GM13976 (cell line): ENCODE results near the gene PRM1.

Experiments
- DNase-seq: peaks from one replicate; pipeline ENCODE4 v3.0.0; 2012; ENCODE audit warnings: low spot score
- CTCF ChIP-seq: IDR thresholded peaks from 2 replicates; pipeline ENCODE4 v1.5.1; 2012; ENCODE audit warnings: borderline replicate concordance, mild to moderate bottlenecking; ENCODE audit not compliant: insufficient read depth; ENCODE audit errors: extremely low read depth, missing control alignments, control extremely low read depth
- in situ Hi-C: fragments of 300-500 bp; cut with MboI; formaldehyde crosslinking; loops from one replicate; pipeline ENCODE4 v1.12.0; 2022; ENCODE audit warnings: low sequenced_read_pairs, mixed read lengths, inconsistent platforms; ENCODE audit not compliant: unreplicated experiment

PRM1 gene

GRCh38 chr16:11298143-11298900 lies 17.2 kb upstream of the PRM1 start:
- TF ChIP-seq CTCF: no peak
- DNase-seq: no peak
- in situ Hi-C loops: no loop called here

- in situ Hi-C loops: no loop called here
- peak; percentile 75 for DNase-seq
- no peak for TF ChIP-seq CTCF
Observed at GRCh38 chr16:11297492-11298142, 16.5 kb upstream of the PRM1 start.

GRCh38 chr16:11296706-11297491 lies 15.8 kb upstream of the PRM1 start:
- no peak for DNase-seq
- in situ Hi-C loops: no loop called here
- no peak for TF ChIP-seq CTCF

GRCh38 chr16:11296351-11296705 lies 15.2 kb upstream of the PRM1 start:
- no peak for DNase-seq
- no peak for TF ChIP-seq CTCF
- in situ Hi-C loops: no loop called here

GRCh38 chr16:11295672-11296071 lies 14.5 kb upstream of the PRM1 start:
- in situ Hi-C loops: no loop called here
- no peak for DNase-seq
- TF ChIP-seq CTCF: no peak

- DNase-seq: no peak
- in situ Hi-C loops: no loop called here
- no peak for TF ChIP-seq CTCF
Observed at GRCh38 chr16:11292076-11292748, 11.1 kb upstream of the PRM1 start.
